Activated naive CD8-positive, alpha-beta T cell treated with anti-CD3 and anti-CD28 coated beads for 36 hours (primary cell): Measurements from ENCODE around the gene NHS. TPM values are rescaled to one million over a fixed set of nuclear protein-coding genes. Genes with fewer than 3 reads are reported as not detected.

ENCODE experiments used
- DNase-seq: peaks from one replicate; pipeline ENCODE4 v3.0.0; 2021
- H3K27ac Mint-ChIP-seq: one replicate; pipeline ENCODE4 v1.8.0; 2022; ENCODE audit warnings: mild to moderate bottlenecking, moderate library complexity, mixed read lengths
- H3K27me3 Mint-ChIP-seq: one replicate; pipeline ENCODE4 v1.8.0; 2022; ENCODE audit warnings: mild to moderate bottlenecking, mixed read lengths
- H3K36me3 Mint-ChIP-seq: one replicate; pipeline ENCODE4 v1.8.0; 2021; ENCODE audit warnings: mild to moderate bottlenecking, mixed read lengths
- H3K4me1 Mint-ChIP-seq: one replicate; pipeline ENCODE4 v1.8.0; 2021; ENCODE audit warnings: mixed read lengths
- H3K4me3 Mint-ChIP-seq: one replicate; pipeline ENCODE4 v1.8.0; 2022; ENCODE audit warnings: mild to moderate bottlenecking, moderate library complexity, mixed read lengths
- H3K9me3 Mint-ChIP-seq: one replicate; pipeline ENCODE4 v1.8.0; 2022; ENCODE audit warnings: mixed read lengths
- total RNA-seq, 2 experiments: library from RNA; stranded (reverse); gene quantifications; one replicate each; pipeline ENCODE4 v1.2.3, GENCODE V29; 2021

Gene NHS
- total RNA-seq, 2 experiments from 2014 or later = 25.6 to 25.8 TPM

DNA sequence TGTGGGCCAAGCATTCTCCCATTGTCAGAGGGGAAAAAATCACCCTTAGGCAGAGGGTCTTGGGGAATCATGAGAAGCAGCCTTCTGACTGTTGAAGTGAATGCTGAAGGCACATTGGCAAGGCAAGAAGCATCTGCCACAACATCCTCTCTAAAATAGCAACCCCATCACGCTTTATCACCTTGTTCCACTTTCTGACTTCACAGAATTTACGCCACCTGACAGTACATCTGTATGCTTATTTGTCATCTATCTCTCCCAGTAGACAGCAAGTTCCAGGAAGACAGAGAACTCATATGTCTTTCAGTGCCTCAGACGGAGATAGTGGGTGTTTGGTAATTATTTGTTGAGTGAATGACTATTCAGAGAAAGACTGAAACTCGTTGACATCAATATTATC lies 293.9 kb downstream of the NHS start:
- H3K27ac Mint-ChIP-seq = no peak overlapping the region
- peaks cover 6% of the 10 kb centered on the region for H3K27me3 Mint-ChIP-seq
- H3K4me1 Mint-ChIP-seq = peaks cover 13% of the 10 kb centered on the region
- no peak for DNase-seq
- H3K4me3 Mint-ChIP-seq = no peak overlapping the region
- peaks cover 25% of the 10 kb centered on the region for H3K36me3 Mint-ChIP-seq
- H3K9me3 Mint-ChIP-seq = no peaks in the 10 kb centered on the region

DNA sequence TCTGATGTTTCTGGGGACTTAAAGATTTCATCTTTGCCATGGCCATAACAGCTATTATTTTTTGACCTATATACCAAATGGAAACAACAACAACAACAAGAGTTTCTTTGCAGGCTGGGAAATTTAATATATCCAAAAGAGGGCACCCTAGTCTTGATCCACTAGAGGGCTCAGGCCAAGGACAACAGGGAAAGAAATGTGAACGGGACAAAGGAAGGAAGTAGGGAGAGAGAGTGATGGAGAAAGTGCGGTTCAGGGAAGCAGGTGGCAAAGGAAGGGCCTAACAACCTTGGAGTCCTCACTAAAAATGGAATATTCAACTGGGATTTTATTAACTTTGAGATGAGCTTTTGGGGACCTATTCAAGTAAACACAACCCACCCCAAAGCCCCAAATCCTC lies 294.5 kb downstream of the NHS start:
- no peak for DNase-seq
- Mint-ChIP-seq H3K36me3 (peaks cover 30% of the 10 kb centered on the region), H3K4me3 (no peak overlapping the region), H3K9me3 (no peaks in the 10 kb centered on the region), H3K4me1 (peaks cover 13% of the 10 kb centered on the region), H3K27me3 (peaks cover 6% of the 10 kb centered on the region), H3K27ac (peak overlapping the region; percentile 54)

DNA sequence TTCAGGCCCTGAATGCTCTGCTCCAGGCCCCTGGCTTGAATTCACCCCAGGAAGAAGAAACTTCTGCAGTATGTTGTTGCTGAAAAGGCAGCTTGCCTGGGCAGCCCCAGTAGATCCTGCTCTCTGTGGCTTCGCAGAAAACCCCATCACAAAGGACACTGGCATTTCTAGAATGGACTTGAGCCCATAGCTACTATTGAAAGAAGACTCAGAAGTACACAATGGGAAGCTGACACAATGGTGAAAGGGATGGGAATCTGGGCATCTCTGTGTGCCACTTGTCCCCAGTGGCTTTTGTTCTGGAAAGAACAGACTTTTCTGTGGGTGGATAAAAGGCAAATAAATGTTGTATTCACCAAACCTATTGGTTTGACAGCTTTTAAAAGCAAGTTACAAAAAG lies 294.9 kb downstream of the NHS start:
- H3K27ac Mint-ChIP-seq = no peak overlapping the region
- no peak for DNase-seq
- H3K9me3 Mint-ChIP-seq = no peaks in the 10 kb centered on the region
- H3K4me1 Mint-ChIP-seq = peaks cover 13% of the 10 kb centered on the region
- no peak overlapping the region for H3K4me3 Mint-ChIP-seq
- H3K27me3 Mint-ChIP-seq = peaks cover 6% of the 10 kb centered on the region
- peaks cover 33% of the 10 kb centered on the region for H3K36me3 Mint-ChIP-seq

DNA sequence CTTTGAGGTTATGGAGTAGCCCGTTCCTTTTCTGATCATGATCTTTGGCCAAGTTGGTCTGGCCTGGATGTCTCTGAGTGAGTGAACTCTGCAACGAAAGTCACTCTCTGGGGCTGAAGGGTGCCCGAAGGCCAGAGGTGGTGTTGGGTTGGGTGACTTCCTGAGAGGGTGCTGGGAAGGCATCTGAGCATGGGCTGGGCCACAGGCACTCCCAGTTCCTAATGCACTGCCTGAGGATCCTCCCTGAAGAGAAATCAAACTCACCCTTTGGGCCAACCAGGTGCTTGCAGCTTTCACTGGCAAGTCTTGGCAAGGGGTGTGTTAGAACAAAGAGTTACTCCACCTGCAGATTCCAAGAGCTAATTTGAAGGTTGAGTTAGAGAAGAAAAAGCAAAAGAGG lies 295.9 kb downstream of the NHS start:
- H3K4me3 Mint-ChIP-seq = no peak overlapping the region
- peaks cover 30% of the 10 kb centered on the region for H3K36me3 Mint-ChIP-seq
- no peak overlapping the region for H3K27ac Mint-ChIP-seq
- DNase-seq = no peak
- H3K4me1 Mint-ChIP-seq = peaks cover 13% of the 10 kb centered on the region
- H3K27me3 Mint-ChIP-seq = peaks cover 4% of the 10 kb centered on the region
- no peaks in the 10 kb centered on the region for H3K9me3 Mint-ChIP-seq

DNA sequence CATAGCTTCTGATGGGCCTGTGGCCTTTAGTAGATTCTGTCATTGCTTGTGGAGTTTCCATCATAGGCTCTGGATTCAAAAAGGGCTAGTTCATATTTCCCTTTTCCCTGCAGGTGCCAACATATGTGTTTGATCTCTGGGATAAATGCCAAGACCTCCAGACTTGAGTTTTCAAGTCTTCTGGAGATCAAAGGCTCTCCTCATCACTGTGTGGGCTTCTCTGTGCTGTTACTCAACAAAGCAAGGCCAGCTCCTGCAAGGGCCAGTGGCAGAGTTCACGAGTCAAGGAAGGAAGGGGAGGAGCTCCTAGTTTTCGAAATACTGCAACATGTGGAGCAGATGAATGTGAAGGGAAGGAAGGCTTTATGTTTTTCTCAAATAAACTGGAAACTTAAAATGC lies 299.6 kb downstream of the NHS start:
- no peak for DNase-seq
- H3K9me3 Mint-ChIP-seq = no peaks in the 10 kb centered on the region
- H3K4me1 Mint-ChIP-seq = peaks cover 6% of the 10 kb centered on the region
- H3K36me3 Mint-ChIP-seq = peaks cover 25% of the 10 kb centered on the region
- H3K4me3 Mint-ChIP-seq = no peak overlapping the region
- no peaks in the 10 kb centered on the region for H3K27me3 Mint-ChIP-seq
- H3K27ac Mint-ChIP-seq = no peak overlapping the region

DNA sequence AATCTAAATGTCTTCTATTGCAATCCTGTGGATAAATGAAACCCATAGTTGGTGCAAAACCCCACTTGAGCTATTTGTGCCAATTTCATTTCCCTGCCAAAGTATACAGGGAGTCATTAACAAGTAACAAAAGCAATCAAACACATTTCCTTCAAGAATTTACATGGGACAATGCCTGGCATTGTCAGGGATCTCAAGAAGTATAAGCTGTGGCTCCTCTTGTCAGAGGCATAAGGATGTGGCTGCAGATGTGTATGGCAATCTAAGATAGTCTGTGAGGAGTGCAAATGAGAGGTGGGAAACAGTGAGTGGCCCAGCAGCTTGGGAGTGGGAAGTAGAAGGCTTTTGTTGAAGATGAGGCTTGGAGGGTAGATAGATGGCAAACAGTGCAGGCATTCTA lies 304.3 kb downstream of the NHS start:
- Mint-ChIP-seq H3K4me3 (no peak overlapping the region), H3K27me3 (no peaks in the 10 kb centered on the region), H3K4me1 (peaks cover 30% of the 10 kb centered on the region), H3K27ac (no peak overlapping the region), H3K9me3 (peaks cover 3% of the 10 kb centered on the region), H3K36me3 (peaks cover 28% of the 10 kb centered on the region)
- DNase-seq = no peak

DNA sequence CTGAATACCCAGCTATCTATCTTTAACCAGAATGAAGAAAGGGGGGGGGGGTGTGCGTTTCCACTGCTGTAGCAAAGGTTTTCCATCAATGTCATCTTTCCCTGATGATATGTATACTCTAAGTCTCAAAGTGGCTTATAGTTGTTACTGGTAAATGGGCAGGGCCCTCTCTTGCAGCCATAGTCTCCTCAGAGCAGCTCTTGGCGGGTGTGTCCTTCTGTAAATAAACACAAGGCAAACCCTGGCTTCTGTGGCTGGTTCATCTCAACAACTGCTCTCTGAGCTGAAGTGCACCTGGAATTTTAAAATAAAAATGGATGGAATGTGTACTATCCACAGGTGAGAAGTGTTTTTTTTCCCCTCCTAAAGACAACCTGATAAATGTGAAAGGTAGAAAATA lies 304.8 kb downstream of the NHS start:
- Mint-ChIP-seq H3K27ac (no peak overlapping the region), H3K4me3 (no peak overlapping the region), H3K27me3 (no peaks in the 10 kb centered on the region), H3K4me1 (peaks cover 30% of the 10 kb centered on the region), H3K36me3 (peaks cover 24% of the 10 kb centered on the region), H3K9me3 (peaks cover 3% of the 10 kb centered on the region)
- DNase-seq = no peak

DNA sequence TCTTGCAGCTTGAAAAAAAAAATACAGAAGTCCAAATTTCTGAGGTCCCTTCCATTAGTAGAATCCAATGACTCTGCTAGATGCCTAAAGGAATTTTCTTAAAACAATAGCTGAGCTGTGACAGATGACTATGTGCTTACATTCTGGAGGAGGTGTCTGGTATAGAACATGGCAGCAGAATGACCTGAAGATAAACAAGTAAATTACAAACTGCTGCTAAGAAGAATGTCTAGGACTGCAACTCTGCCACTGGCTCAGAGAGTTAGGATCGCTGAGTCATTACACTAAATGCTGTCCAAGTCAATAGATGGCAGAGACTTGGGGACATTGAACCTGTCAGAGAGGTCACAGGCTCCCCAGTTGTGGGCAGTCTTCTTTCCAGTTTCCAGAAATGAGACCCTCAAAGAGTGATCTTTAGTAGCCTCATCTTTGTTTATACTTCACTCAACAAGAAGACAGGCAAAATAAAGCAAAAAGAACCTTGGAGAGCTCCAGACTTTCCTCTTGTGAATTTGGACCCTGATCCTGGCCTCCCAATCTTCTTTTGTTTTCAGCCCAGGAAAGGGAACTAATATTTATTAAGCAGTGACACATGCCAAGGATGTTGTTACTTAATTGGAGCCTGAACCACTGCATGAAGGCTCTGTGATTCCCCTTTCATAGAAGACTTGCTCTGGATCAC lies 305.9 kb downstream of the NHS start:
- peaks cover 24% of the 10 kb centered on the region for H3K36me3 Mint-ChIP-seq
- DNase-seq = no peak
- H3K27me3 Mint-ChIP-seq = no peaks in the 10 kb centered on the region
- H3K4me3 Mint-ChIP-seq = no peak overlapping the region
- peaks cover 32% of the 10 kb centered on the region for H3K4me1 Mint-ChIP-seq
- H3K27ac Mint-ChIP-seq = no peak overlapping the region
- H3K9me3 Mint-ChIP-seq = peaks cover 3% of the 10 kb centered on the region

DNA sequence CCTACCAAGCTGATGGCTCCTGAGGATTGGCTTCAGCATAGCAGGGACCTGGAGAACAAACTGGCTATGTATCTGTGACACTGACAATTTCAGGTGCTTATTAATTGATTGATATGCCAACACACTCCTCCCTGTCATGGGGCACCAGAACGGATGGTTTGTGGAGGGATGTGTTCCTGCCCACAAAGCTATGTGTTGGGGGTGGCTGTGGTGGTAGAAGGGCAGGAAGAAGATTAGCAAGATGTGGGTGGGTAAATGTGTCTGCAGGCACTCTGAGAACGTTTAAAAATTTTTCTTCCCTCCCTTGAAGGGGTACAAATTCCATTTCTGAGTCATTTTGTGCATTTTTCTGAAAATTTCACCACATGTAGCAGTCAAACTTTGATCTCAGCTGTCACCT lies 307.3 kb downstream of the NHS start:
- Mint-ChIP-seq H3K4me1 (peaks cover 32% of the 10 kb centered on the region), H3K27ac (peak overlapping the region; percentile 81), H3K4me3 (peak overlapping the region; percentile 9), H3K9me3 (peaks cover 3% of the 10 kb centered on the region), H3K36me3 (peaks cover 24% of the 10 kb centered on the region), H3K27me3 (no peaks in the 10 kb centered on the region)
- peak; percentile 27 for DNase-seq

DNA sequence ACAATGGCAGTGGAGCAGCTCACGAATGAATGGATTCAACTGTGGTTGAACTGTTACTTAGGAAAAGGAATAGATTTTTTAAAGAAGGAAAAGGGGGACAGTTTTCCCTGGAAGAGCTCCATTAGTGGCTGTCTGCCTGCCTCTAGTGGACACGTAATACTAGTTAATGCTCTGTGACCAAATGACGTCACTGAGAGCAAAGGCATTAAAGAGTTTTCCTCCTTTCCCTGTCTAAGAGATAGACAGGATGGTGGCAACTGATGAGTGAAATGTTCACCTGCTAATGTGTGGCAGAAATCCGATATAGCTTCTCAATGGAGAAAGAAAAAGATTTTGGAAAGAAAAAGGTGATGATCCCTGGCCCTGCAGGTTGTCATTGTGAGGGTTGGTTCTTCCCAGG lies 310.0 kb downstream of the NHS start:
- peaks cover 3% of the 10 kb centered on the region for H3K9me3 Mint-ChIP-seq
- peaks cover 32% of the 10 kb centered on the region for H3K4me1 Mint-ChIP-seq
- H3K4me3 Mint-ChIP-seq = no peak overlapping the region
- DNase-seq = no peak
- peaks cover 19% of the 10 kb centered on the region for H3K36me3 Mint-ChIP-seq
- H3K27ac Mint-ChIP-seq = no peak overlapping the region
- no peaks in the 10 kb centered on the region for H3K27me3 Mint-ChIP-seq

DNA sequence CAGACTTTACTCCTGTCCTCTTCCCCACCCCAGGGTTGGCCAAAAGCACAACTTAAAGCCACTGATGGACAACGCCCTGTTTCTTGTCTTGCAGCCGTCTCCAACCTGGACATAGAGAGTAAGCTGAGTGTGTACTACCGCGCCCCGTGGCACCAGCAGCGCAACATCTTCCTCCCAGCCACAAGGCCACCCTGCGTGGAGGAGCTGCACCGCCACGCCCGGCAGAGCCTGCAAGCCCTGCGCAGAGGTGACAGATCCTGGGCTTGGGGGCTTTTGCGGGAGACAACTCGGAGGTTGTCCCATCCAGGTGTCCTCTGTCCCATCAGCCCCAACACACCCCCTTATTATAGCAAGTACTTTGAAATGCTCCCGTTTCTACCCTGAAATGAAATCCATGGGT lies 312.6 kb downstream of the NHS start:
- H3K9me3 Mint-ChIP-seq = peaks cover 3% of the 10 kb centered on the region
- DNase-seq = no peak
- peaks cover 19% of the 10 kb centered on the region for H3K36me3 Mint-ChIP-seq
- H3K4me3 Mint-ChIP-seq = no peak overlapping the region
- H3K27ac Mint-ChIP-seq = no peak overlapping the region
- H3K4me1 Mint-ChIP-seq = peaks cover 16% of the 10 kb centered on the region
- H3K27me3 Mint-ChIP-seq = no peaks in the 10 kb centered on the region

DNA sequence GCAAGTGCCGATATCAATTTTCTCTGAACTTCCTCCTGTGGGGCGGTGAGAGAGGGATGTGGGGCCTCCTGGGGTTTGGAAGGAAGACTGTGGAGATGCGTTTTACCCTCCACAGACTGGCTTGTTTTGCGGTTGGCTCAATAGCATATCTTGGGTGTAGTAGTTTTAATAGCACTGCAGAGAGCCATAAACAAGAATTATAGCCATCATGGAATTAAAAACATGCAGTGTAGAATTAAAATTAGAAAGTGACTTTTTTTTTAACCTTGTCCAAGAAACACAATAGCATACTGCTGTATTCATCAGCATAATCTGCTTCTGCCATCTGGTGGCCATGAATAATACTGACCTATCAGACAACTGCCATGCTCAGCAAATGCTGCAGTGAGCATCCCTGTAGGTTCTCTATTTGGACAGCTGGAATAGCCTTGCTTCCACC lies 315.0 kb downstream of the NHS start:
- H3K4me3 Mint-ChIP-seq = no peak overlapping the region
- H3K9me3 Mint-ChIP-seq = no peaks in the 10 kb centered on the region
- no peaks in the 10 kb centered on the region for H3K27me3 Mint-ChIP-seq

DNA sequence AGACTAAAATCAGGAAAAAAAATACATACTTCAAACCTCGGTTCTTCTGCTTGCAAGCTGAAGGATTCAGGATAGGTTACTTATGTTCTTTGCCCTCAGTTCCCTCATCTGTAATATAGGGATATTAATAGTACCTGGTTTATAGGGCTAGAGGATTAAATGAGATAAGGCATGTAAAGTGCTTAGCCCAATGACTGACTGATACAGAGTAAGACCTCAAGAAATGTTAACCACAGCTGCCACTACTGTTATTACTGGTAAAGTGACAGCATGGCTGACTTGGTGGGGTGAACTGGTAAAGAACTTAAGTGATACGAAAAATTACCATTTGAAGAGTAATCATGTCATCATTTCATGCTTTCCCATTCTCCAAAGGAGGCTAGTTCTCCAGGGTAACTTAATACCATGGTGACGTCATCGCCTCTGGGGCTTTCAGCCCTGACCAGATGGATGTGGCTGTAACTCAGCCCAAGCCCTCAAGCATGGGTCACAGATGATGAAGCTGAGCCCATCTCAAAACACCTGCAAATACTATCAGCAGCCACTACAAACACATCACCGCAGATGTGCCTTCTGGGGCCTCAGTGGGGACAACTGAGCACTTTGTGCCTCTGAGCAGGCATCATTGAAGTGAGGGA lies 317.8 kb downstream of the NHS start:
- Mint-ChIP-seq H3K27me3 (no peaks in the 10 kb centered on the region), H3K4me3 (no peak overlapping the region), H3K27ac (no peak overlapping the region), H3K4me1 (peaks cover 4% of the 10 kb centered on the region), H3K36me3 (peaks cover 13% of the 10 kb centered on the region), H3K9me3 (no peaks in the 10 kb centered on the region)
- no peak for DNase-seq

More for the DNA sequence above, 315.0 kb downstream of the NHS start:
- DNase-seq = peak; percentile 24
- H3K27ac Mint-ChIP-seq = no peak overlapping the region
- H3K4me1 Mint-ChIP-seq = peaks cover 6% of the 10 kb centered on the region
- peaks cover 11% of the 10 kb centered on the region for H3K36me3 Mint-ChIP-seq

DNA sequence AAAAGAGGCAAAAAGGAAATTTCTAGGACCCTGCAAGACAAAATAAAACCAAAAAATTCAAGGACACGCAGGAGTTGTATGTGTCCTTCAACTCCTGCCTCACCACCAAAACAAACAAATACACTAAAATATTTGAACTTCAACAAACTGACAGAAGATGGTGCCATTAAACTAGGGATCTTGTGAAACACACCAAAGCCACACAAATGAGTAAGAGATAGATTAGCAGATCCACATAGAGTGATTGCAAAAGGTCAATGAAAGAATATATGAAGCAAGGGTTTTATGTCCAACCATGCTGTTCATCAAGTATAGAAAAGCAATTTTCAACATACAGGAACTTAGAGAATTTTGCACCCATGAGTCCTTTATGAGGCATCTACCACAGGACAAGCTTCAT lies 322.2 kb downstream of the NHS start:
- no peaks in the 10 kb centered on the region for H3K4me1 Mint-ChIP-seq
- H3K9me3 Mint-ChIP-seq = no peaks in the 10 kb centered on the region
- H3K27ac Mint-ChIP-seq = no peak overlapping the region
- no peak for DNase-seq
- H3K36me3 Mint-ChIP-seq = peaks cover 4% of the 10 kb centered on the region
- no peaks in the 10 kb centered on the region for H3K27me3 Mint-ChIP-seq
- no peak overlapping the region for H3K4me3 Mint-ChIP-seq

DNA sequence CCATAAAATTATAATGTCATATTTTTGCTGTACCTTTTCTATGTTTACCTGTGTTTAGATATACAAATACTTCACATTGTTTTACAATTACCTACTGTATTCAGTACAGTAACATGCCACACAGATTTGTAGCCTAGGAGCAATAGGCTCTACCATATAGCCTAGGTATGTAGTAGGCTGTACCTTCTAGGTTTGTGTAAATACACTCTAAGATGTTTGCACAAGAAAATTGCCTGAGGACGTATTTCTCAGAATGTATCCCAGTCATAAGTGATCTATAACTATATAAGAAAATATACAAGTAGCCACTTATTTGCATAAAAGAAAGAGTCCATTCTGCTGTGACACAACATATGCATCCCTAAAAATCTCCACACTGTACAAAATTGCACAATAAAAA lies 326.0 kb downstream of the NHS start:
- Mint-ChIP-seq H3K4me3 (no peak overlapping the region), H3K4me1 (no peaks in the 10 kb centered on the region), H3K27ac (no peak overlapping the region), H3K36me3 (peaks cover 5% of the 10 kb centered on the region), H3K27me3 (no peaks in the 10 kb centered on the region), H3K9me3 (no peaks in the 10 kb centered on the region)
- no peak for DNase-seq

DNA sequence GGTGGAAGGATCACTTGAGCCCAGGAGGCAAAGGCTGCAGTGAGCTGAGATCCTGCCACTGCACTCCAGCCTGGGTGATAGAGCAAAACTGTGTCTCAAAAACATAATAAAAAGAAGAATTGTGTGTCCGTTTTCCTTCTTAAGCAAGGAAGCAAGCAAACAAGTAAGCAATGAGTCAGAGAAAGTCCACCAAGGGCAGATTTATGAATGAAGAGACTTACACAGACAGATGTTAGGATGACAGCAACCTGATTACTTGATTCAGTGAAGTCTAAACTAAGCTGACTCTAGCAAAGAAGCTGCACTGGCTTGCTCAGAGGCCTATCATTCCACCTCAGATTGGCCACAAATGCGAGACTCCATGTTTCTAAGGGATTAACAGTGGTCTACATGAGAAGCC lies 328.2 kb downstream of the NHS start:
- no peaks in the 10 kb centered on the region for H3K9me3 Mint-ChIP-seq
- no peaks in the 10 kb centered on the region for H3K27me3 Mint-ChIP-seq
- no peaks in the 10 kb centered on the region for H3K4me1 Mint-ChIP-seq
- H3K36me3 Mint-ChIP-seq = peaks cover 4% of the 10 kb centered on the region
- H3K4me3 Mint-ChIP-seq = no peak overlapping the region
- H3K27ac Mint-ChIP-seq = no peak overlapping the region
- no peak for DNase-seq
